ENCODE results near the gene DRAM1.

DRAM1 gene

GRCh38 chr12:101942250-101942605 is 64.8 kb downstream of the DRAM1 start:
- no peak for DNase-seq

DNA sequence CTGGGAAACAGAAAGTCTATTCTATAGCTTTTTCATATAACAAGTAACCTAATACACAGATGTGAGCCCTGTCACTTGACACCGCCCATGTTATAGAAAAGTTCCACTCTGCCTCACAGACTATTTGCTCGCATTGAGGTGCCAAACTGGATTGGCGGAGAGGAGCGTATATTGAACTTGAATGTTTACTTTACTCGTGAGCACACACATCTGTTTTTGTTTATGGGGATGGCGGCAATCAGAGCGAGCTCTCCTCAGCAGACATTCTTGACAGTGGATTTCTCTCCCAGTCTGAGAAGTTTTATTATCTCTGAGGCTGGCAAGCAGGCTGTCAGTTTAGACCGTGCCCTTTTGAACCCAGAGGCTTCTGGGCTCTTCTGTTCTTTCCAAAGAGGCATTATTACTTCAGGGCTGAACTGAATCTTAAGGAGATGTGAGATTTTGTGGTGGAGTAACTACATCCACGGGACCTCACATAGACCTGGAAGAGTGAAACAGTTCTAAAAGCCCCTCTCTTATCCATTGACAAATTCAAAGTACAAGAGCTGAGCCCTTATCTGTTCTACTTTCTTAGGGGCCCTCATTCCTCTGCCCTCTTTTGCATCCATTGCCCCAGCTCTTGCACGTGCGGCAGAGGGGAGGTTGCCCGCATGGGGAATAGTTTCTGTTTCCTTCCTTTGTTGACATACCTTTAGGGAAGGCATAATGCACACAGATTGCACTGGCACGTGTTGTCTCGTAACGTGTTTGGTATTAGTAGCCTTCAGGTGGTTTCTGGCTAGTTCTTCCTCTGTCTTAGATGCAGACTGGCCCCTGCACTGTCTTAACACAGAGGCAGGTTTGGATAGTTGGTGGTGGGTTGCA is 68.2 kb downstream of the DRAM1 start:
- DNase-seq = no peak

DNA sequence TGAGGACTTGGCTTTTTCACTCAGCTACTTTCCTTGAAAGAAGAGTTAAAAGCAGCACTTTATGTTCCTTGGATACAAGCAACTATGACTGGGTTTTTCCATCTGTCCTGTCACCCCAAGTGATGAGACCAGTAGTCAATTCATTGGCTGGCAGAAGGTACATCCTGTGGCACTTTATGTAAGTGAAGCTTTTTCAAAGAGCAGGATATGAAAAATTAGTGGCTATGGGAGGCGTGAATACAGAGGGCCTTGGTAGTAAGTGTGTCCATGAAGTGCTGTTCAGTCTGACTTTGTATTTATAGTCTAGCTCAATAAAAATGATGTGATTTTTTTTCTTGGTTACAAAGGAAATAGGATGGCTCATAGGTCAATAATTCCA is 68.8 kb downstream of the DRAM1 start:
- no peak for DNase-seq

- no peak for DNase-seq
These were observed 69.9 kb downstream of the DRAM1 start for GRCh38 chr12:101947316-101947715.

DNA sequence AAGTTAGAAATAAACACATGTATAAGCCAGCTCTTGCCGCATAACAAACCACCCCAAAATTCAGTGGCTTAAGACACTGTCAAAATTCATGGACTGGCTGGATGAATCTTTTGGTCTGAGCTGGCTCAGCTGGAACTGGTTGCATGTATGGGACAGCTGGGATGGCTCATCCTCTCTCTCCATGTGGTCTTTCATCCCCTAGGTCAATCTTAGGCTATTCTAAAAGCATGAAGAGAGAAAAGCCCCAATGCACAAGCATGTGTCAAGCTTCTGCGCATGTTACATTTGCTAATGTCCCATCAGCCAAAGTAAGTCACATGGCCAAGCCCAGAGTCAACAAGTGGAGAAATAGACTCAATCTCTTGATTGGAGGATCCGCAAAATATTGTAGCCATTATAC is 71.0 kb downstream of the DRAM1 start:
- no peak for DNase-seq

GRCh38 chr12:101951002-101951670 is 73.8 kb downstream of the DRAM1 start:
- DNase-seq = no peak

DNA sequence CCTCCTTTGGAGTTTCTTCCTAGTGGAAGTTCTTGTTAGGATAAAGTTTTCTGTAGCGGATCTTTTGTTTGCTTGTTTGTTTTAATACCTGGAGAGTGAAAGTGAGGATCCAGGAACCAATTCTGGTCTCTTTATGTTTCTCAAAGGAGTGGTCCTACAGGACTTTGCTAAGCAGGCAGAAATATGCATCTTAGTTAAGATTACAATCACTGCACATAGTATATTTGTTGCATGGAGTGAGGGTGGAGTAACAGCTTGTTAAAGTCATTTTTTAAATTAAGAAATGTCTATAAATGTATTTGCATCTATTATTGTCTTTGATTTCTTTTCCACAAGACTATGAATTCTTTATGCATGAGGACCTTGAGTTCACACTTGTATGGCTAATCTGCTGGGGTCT is 76.7 kb downstream of the DRAM1 start:
- no peak for DNase-seq

DNA sequence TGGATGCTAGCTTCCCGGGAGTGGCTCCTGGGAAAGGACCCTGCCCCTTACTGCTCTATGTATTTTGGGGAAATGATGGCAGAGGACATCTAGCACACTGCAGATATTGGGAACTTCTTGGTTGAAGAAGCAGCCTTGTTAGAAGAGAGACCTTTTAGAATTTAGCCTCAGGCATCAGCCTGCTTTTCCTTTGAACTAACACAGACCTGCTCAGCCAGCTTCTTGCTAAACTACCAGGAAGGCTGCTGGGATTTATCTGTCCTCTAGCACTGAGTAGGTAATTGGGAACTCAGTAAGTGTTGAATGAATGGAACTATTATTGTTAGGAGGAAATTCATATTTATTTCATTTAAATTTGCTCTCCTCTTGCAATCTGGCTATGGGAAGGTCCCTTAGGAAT is 77.3 kb downstream of the DRAM1 start:
- DNase-seq = no peak

- DNase-seq = no peak
These were observed 80.0 kb downstream of the DRAM1 start for GRCh38 chr12:101957252-101957959.

DNA sequence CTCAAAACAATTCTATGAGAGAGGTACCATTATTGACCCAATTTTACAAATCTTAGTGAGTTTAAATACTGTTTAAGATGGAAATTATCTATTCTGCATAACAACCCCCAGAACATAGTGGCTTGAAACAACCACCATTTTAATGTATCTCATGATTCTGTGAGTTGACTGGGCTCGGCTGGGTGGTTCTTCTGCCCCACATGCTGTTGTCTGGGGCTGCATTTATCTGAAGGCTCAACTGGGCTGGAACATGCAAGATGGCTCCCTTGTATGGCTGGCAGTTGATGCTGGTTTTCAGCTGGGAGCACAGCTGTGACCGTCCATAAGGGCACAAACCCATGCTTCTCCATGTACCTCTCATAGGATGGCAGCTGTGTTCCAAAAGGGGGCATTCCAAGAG is 82.2 kb downstream of the DRAM1 start:
- DNase-seq = no peak

- no peak for DNase-seq
These were observed 85.1 kb downstream of the DRAM1 start for GRCh38 chr12:101962486-101962885.

- DNase-seq = no peak
These were observed 86.3 kb downstream of the DRAM1 start for GRCh38 chr12:101963697-101964096.

GRCh38 chr12:101966496-101966895 is 89.1 kb downstream of the DRAM1 start:
- DNase-seq = no peak

DNA sequence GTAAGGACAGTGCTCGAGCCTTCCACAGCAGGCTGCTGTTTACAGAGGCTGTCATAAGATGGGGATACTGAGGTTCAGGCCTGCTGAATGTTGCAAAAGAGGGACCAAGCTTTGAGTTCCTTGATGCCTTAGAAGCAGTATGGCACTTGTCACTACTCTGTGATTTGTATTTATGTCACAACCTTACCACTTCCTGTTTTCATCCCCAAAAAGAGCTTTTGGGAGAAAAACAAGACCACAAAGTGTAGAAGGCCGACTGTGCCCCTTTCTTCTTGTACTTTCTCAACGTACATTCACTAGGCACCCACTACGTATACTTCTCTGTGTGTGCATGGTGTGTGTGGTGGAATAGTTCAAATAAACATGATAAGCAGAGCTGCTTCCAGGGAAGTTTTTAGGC is 90.1 kb downstream of the DRAM1 start:
- DNase-seq = no peak

- no peak for DNase-seq
These were observed 91.4 kb downstream of the DRAM1 start for GRCh38 chr12:101968770-101969169.
